OCI-LY7 (cell line): ENCODE measurements around the gene TGM4. TPM values are rescaled to one million over a fixed set of nuclear protein-coding genes. Genes with fewer than 3 reads are reported as not detected.
A peak's percentile ranks its signal among the peaks of the same experiment; 100 is the strongest.

ENCODE experiments used
- BruUV-seq: library from RNA; stranded (reverse); fragments of 400-500 nt; replicated peaks from 2 replicates; lab custom pipeline; 2021; lab: Mats Ljungman, UMichigan
- CTCF ChIA-PET: fragments of 300-600 bp; sonication (Branson Sonifier 250); formaldehyde crosslinking; loops from one replicate; lab custom pipeline; 2022; ENCODE audit warnings: antibody characterized with exemption; ENCODE audit not compliant: unreplicated experiment; lab: Charles Lee
- POLR2A ChIA-PET: fragments of 300-600 bp; sonication (Branson Sonifier 250); formaldehyde crosslinking; loops from one replicate; lab custom pipeline; 2022; ENCODE audit warnings: antibody characterized with exemption; lab: Charles Lee
- DNase-seq: peaks from one replicate; pipeline ENCODE4 v3.0.0-alpha.2; 2015; ENCODE audit warnings: low spot score
- H2AFZ ChIP-seq: fragments of 200-600 bp; sonication (generic), shearing (Covaris generic); 2 replicates; pipeline ENCODE4 v1.6.1; 2014; ENCODE audit warnings: mild to moderate bottlenecking, antibody characterized with exemption, low read length, moderate library complexity
- H3K27ac ChIP-seq: fragments of 200-600 bp; sonication (generic); 2 replicates; pipeline ENCODE4 v1.5.1; 2014; ENCODE audit warnings: mixed run types, low read depth, mild to moderate bottlenecking, moderate library complexity, low read length, inconsistent platforms; ENCODE audit not compliant: poor library complexity, severe bottlenecking
- H3K36me3 ChIP-seq: fragments of 200-600 bp; sonication (generic); 2 replicates; pipeline ENCODE4 v1.6.1; 2014; ENCODE audit warnings: mild to moderate bottlenecking, antibody characterized with exemption, low read length, moderate library complexity, mixed read lengths; ENCODE audit not compliant: insufficient read depth
- H3K4me1 ChIP-seq: fragments of 200-600 bp; sonication (generic); 2 replicates; pipeline ENCODE4 v1.5.1; 2014; ENCODE audit warnings: mild to moderate bottlenecking, low read length; ENCODE audit not compliant: insufficient read depth, poor library complexity, severe bottlenecking
- H3K4me2 ChIP-seq: fragments of 200-600 bp; sonication (generic); 2 replicates; pipeline ENCODE4 v1.6.1; 2014; ENCODE audit warnings: mild to moderate bottlenecking, low read length
- H3K4me3 ChIP-seq: fragments of 200-600 bp; sonication (generic); 2 replicates; pipeline ENCODE4 v1.5.1; 2014; ENCODE audit warnings: mild to moderate bottlenecking, low read depth, low read length; ENCODE audit not compliant: poor library complexity, severe bottlenecking
- H3K79me2 ChIP-seq: fragments of 200-600 bp; sonication (generic); 2 replicates; pipeline ENCODE4 v1.6.1; 2016; ENCODE audit warnings: low read depth, mild to moderate bottlenecking, low read length, moderate library complexity, mixed read lengths; ENCODE audit not compliant: insufficient read depth
- H3K9me2 ChIP-seq: fragments of 200-600 bp; sonication (generic); 2 replicates; pipeline ENCODE4 v1.6.1; 2016; ENCODE audit warnings: mild to moderate bottlenecking, low read length, mixed read lengths; ENCODE audit not compliant: insufficient read depth
- H3K9me3 ChIP-seq: fragments of 200-600 bp; sonication (generic); 2 replicates; pipeline ENCODE4 v1.6.1; 2014; ENCODE audit warnings: mild to moderate bottlenecking, mixed run types, low read length, mixed read lengths
- H4K20me1 ChIP-seq: fragments of 200-600 bp; sonication (generic); 2 replicates; pipeline ENCODE4 v1.6.1; 2014; ENCODE audit warnings: mild to moderate bottlenecking, antibody characterized with exemption, low read length, moderate library complexity, mixed read lengths; ENCODE audit not compliant: insufficient read depth
- CTCF ChIP-seq: fragments of 200-600 bp; sonication (generic); conservative IDR thresholded peaks from 2 replicates; pipeline ENCODE4 v1.5.1; 2014; ENCODE audit warnings: mild to moderate bottlenecking, antibody characterized with exemption, low read length, moderate library complexity, mixed read lengths
- EZH2phosphoT487 ChIP-seq: fragments of 200-600 bp; sonication (generic); IDR thresholded peaks from 2 replicates; pipeline ENCODE4 v1.6.1; 2018; ENCODE audit warnings: low read depth, borderline replicate concordance, mild to moderate bottlenecking, mixed run types, antibody characterized with exemption, low read length, moderate library complexity, mixed read lengths
- intact Hi-C: fragments of 100-400 bp; cut with micrococcal nuclease; formaldehyde crosslinking; loops from one replicate; pipeline ENCODE4 v1.10.0; 2022; ENCODE audit not compliant: unreplicated experiment
- total RNA-seq, 2 experiments: library from RNA; depleted of rRNA in 1 of 2; stranded (reverse); fragments of >200 nt in 1 of 2; shearing (Covaris generic) in 1 of 2; gene quantifications; 2 replicates each; pipeline ENCODE4 v1.2.3, GENCODE V29; 2014 to 2022

The TGM4 gene
- total RNA-seq, 2 experiments from 2014 or later, result not detected

GRCh38 chr3:44931791-44932190 lies 57.4 kb downstream of the TGM4 start:
- H3K4me3 ChIP-seq, result no peak overlapping the region
- ChIA-PET POLR2A (no interaction called here), CTCF (no interaction called here)
- H3K9me3 ChIP-seq, result no peaks in the 10 kb centered on the region
- H2AFZ ChIP-seq, result no peak overlapping the region
- H3K9me2 ChIP-seq, result no peaks in the 10 kb centered on the region
- no peaks in the 10 kb centered on the region for H3K4me1 ChIP-seq
- DNase-seq, result no peak
- no peak overlapping the region for H3K27ac ChIP-seq
- no peaks in the 10 kb centered on the region for H4K20me1 ChIP-seq
- peaks cover 88% of the 10 kb centered on the region for H3K36me3 ChIP-seq
- H3K79me2 ChIP-seq, result no peaks in the 10 kb centered on the region
- H3K4me2 ChIP-seq, result no peak overlapping the region
- no TSS peak for BruUV-seq
- intact Hi-C loops, result no loop called here
- TF ChIP-seq CTCF (no peak), EZH2phosphoT487 (no peak)

- H3K36me3 ChIP-seq, result peaks cover 83% of the 10 kb centered on the region
- H3K4me2 ChIP-seq, result no peak overlapping the region
- H4K20me1 ChIP-seq, result no peaks in the 10 kb centered on the region
- no peaks in the 10 kb centered on the region for H3K79me2 ChIP-seq
- no peak overlapping the region for H3K4me3 ChIP-seq
- no peak overlapping the region for H2AFZ ChIP-seq
- BruUV-seq, result TSS peak; percentile 13
- H3K27ac ChIP-seq, result no peak overlapping the region
- no peaks in the 10 kb centered on the region for H3K9me3 ChIP-seq
- intact Hi-C loops, result no loop called here
- CTCF ChIA-PET, result no interaction called here
- no peak for DNase-seq
- no peaks in the 10 kb centered on the region for H3K9me2 ChIP-seq
- POLR2A ChIA-PET, result no interaction called here
- no peaks in the 10 kb centered on the region for H3K4me1 ChIP-seq
- TF ChIP-seq CTCF (no peak), EZH2phosphoT487 (no peak)
Measured at GRCh38 chr3:44932271-44932670, 57.9 kb downstream of the TGM4 start.

GRCh38 chr3:44932986-44933944 lies 58.9 kb downstream of the TGM4 start:
- DNase-seq, result no peak
- Histone ChIP-seq H3K27ac (no peak overlapping the region), H4K20me1 (no peaks in the 10 kb centered on the region), H3K4me3 (no peak overlapping the region), H2AFZ (no peak overlapping the region), H3K36me3 (peaks cover 85% of the 10 kb centered on the region), H3K9me3 (no peaks in the 10 kb centered on the region), H3K4me2 (no peak overlapping the region), H3K4me1 (no peaks in the 10 kb centered on the region), H3K79me2 (no peaks in the 10 kb centered on the region), H3K9me2 (no peaks in the 10 kb centered on the region)
- TF ChIP-seq EZH2phosphoT487, result no peak
- TF ChIP-seq CTCF, result no peak
- intact Hi-C loops, result no loop called here
- CTCF ChIA-PET, result no interaction called here
- POLR2A ChIA-PET, result no interaction called here
- BruUV-seq, result no TSS peak
